SU-DHL-6 (cell line): ENCODE results near the gene MX2.

Experiments
- CTCF ChIP-seq: fragments of 200-600 bp; sonication (generic); IDR thresholded peaks from one replicate; pipeline ENCODE4 v1.5.1; 2017; ENCODE audit warnings: antibody characterized with exemption, mild to moderate bottlenecking, low read length, moderate library complexity; ENCODE audit not compliant: insufficient read depth, poor library complexity, severe bottlenecking
- EZH2phosphoT487 ChIP-seq: fragments of 200-600 bp; sonication (generic), shearing (Covaris generic); conservative IDR thresholded peaks from 2 replicates; pipeline ENCODE4 v1.6.1; 2018; ENCODE audit warnings: mild to moderate bottlenecking, antibody characterized with exemption, low read length, moderate library complexity, mixed read lengths

DNA sequence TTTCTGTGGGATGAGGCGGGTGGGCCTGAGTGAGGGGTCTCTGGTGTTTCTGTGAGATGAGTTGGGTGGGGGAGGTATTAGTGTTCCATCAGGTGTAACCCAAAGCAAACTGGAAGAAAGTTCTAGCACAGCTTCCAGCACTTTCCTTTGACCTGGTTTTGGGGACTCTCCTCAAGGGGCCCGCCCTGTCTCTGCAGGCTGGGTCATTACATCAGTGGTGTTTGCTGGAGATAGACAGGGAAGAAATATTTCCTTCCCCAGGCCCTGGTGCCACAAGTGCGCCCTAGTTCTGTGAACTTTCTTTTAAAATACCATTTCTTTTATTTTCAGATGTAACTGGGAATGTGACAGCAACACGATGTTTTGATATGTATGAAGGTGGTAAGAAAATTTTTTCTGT lies 16.5 kb upstream of the MX2 start:
- TF ChIP-seq CTCF (no peak), EZH2phosphoT487 (no peak)
